H1 (cell line): ENCODE measurements around the gene SLC25A21.

Experiments
- CEBPB ChIP-seq: IDR thresholded peaks from 2 replicates; pipeline ENCODE4 v1.6.1; 2012; ENCODE audit warnings: low read depth, low read length
- RFX5 ChIP-seq: IDR thresholded peaks from 2 replicates; pipeline ENCODE4 v1.6.1; 2011; ENCODE audit warnings: low read depth, low read length, improper control_type of control experiment, borderline replicate concordance
- ZNF274 ChIP-seq: IDR thresholded peaks from 2 replicates; pipeline ENCODE4 v1.7.0; 2012; ENCODE audit warnings: low read length, borderline replicate concordance; ENCODE audit errors: extremely low read depth
- TF ChIP-seq, protein P1 (sequence below), 3 experiments: IDR thresholded peaks; 1 replicate in 2 of 3; 2 replicates in 1 of 3; pipeline versions ENCODE4 v1.5.1 to v1.6.1; 2011; ENCODE audit warnings: low read length in 3 of 3, mild to moderate bottlenecking in 3 of 3, inconsistent platforms in 2 of 3, low read depth in 1 of 3, moderate library complexity in 1 of 3; ENCODE audit not compliant: insufficient read depth in 1 of 3; ENCODE audit errors: control extremely low read depth in 1 of 3

DNA sequence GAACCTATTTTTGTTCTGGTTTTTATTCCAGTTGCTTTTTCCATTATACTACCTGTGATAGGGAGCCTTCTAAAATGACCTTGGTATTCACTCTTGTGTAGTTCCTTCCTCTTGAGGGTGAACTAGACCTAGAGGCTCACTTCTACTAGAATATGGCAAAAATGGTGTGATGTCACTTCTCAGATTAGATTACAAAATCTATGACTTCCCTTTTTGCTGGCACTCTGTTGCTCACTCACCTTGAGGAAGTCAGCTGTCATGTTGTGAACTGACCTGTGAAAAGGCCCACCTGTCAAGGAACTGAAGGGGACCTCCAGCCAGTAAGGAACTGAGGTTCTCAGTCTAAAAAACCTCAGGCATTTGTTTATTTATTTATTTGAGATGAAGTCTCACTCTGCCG lies 31.0 kb upstream of the SLC25A21 start:
- TF ChIP-seq, protein P1, sequence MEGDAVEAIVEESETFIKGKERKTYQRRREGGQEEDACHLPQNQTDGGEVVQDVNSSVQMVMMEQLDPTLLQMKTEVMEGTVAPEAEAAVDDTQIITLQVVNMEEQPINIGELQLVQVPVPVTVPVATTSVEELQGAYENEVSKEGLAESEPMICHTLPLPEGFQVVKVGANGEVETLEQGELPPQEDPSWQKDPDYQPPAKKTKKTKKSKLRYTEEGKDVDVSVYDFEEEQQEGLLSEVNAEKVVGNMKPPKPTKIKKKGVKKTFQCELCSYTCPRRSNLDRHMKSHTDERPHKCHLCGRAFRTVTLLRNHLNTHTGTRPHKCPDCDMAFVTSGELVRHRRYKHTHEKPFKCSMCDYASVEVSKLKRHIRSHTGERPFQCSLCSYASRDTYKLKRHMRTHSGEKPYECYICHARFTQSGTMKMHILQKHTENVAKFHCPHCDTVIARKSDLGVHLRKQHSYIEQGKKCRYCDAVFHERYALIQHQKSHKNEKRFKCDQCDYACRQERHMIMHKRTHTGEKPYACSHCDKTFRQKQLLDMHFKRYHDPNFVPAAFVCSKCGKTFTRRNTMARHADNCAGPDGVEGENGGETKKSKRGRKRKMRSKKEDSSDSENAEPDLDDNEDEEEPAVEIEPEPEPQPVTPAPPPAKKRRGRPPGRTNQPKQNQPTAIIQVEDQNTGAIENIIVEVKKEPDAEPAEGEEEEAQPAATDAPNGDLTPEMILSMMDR (IDR thresholded peaks at IDR 0.05; ENCODE audit: control extremely low read depth in 1 of 3, insufficient read depth in 1 of 3, low read depth in 1 of 3, low read length in 3 of 3): no peak
- TF ChIP-seq RFX5 (no peak), ZNF274 (no peak), CEBPB (no peak)
